Stimulated activated memory B cell treated with anti-CD40 and anti-IgM and Interleukin-4, amounts not matched to agents 10 μg/mL and 1 μg/mL and 100 μg/mL, for 72 hours (primary cell): Measurements from ENCODE around the gene ANKK1.

Source experiments
- ATAC-seq: fragments of 150-1000 bp; cut with Tn5 transposase; 2 replicates; pipeline ENCODE4 v1.10.0; 2021
- H3K27ac Mint-ChIP-seq: one replicate; pipeline ENCODE4 v1.8.0; 2022; ENCODE audit warnings: mild to moderate bottlenecking, mixed read lengths
- H3K27me3 Mint-ChIP-seq: one replicate; pipeline ENCODE4 v1.8.0; 2022; ENCODE audit warnings: mixed read lengths
- H3K36me3 Mint-ChIP-seq: one replicate; pipeline ENCODE4 v1.8.0; 2022; ENCODE audit warnings: mixed read lengths
- H3K4me1 Mint-ChIP-seq: one replicate; pipeline ENCODE4 v1.8.0; 2022; ENCODE audit warnings: mixed read lengths
- H3K4me3 Mint-ChIP-seq: one replicate; pipeline ENCODE4 v1.8.0; 2022; ENCODE audit warnings: mild to moderate bottlenecking, moderate library complexity, mixed read lengths
- H3K9me3 Mint-ChIP-seq: one replicate; pipeline ENCODE4 v1.8.0; 2022; ENCODE audit warnings: mixed read lengths

The ANKK1 gene

GRCh38 chr11:113395782-113396336, 8.3 kb downstream of the ANKK1 start:
- no peak overlapping the region for H3K4me3 Mint-ChIP-seq
- no peaks in the 10 kb centered on the region for H3K9me3 Mint-ChIP-seq
- no peaks in the 10 kb centered on the region for H3K27me3 Mint-ChIP-seq
- ATAC-seq, result no peak
- no peaks in the 10 kb centered on the region for H3K36me3 Mint-ChIP-seq
- H3K4me1 Mint-ChIP-seq, result no peaks in the 10 kb centered on the region
- H3K27ac Mint-ChIP-seq, result no peak overlapping the region

DNA sequence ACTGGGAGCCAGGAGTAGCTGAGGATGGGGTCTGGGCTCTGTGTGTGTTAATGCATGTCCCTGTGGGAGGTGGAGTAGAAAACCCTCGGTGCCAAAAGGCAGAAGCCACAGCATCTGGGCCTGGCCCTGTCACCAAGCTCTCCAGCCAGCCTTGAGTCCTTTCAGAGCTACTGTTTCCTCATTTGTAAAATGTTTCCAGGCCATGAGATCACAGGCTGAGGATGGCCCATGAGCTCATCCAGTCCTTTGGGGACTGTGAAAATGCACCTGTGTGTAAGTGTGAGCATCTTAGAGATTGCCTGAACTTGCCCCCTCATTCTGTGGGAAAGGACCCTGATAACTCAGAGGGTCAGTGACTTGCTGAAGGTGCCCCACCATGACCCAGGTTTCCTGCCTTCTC, 9.1 kb downstream of the ANKK1 start:
- Mint-ChIP-seq H3K4me3 (no peak overlapping the region), H3K27me3 (no peaks in the 10 kb centered on the region), H3K4me1 (no peaks in the 10 kb centered on the region), H3K36me3 (no peaks in the 10 kb centered on the region), H3K27ac (no peak overlapping the region), H3K9me3 (no peaks in the 10 kb centered on the region)
- ATAC-seq, result no peak

DNA sequence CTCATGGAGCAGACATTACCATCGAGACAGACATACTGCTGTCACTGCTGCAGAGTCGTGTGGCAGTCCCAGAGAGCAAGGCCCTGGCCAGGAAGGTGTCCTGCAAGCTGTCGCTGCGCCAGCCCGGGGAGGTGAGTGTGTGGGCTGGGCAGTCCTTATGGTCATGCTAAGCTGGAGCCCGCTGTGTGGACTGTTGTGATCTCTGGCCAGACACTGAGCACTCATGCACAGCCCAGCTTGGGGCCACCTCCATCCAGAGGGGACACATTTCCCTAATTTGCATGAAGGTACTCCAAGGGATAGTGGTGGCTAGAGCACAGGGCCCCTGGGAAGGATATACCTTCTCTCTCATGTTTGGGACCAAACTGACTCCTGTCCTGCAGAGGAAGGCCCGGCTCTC, 9.6 kb downstream of the ANKK1 start:
- Mint-ChIP-seq H3K27ac (no peak overlapping the region), H3K36me3 (no peaks in the 10 kb centered on the region), H3K4me1 (no peaks in the 10 kb centered on the region), H3K4me3 (no peak overlapping the region), H3K9me3 (no peaks in the 10 kb centered on the region), H3K27me3 (no peaks in the 10 kb centered on the region)
- no peak for ATAC-seq

- no peaks in the 10 kb centered on the region for H3K36me3 Mint-ChIP-seq
- H3K27ac Mint-ChIP-seq, result no peak overlapping the region
These were observed 10.2 kb downstream of the ANKK1 start for GRCh38 chr11:113397821-113398220.

GRCh38 chr11:113398669-113399430, 11.3 kb downstream of the ANKK1 start:
- Mint-ChIP-seq H3K4me3 (no peak overlapping the region), H3K4me1 (no peaks in the 10 kb centered on the region), H3K27ac (no peak overlapping the region), H3K27me3 (no peaks in the 10 kb centered on the region), H3K36me3 (no peaks in the 10 kb centered on the region), H3K9me3 (no peaks in the 10 kb centered on the region)
- no peak for ATAC-seq

More at GRCh38 chr11:113397821-113398220, 10.2 kb downstream of the ANKK1 start:
- H3K9me3 Mint-ChIP-seq, result no peaks in the 10 kb centered on the region
- ATAC-seq, result no peak
- H3K27me3 Mint-ChIP-seq, result no peaks in the 10 kb centered on the region
- no peak overlapping the region for H3K4me3 Mint-ChIP-seq
- H3K4me1 Mint-ChIP-seq, result no peaks in the 10 kb centered on the region

DNA sequence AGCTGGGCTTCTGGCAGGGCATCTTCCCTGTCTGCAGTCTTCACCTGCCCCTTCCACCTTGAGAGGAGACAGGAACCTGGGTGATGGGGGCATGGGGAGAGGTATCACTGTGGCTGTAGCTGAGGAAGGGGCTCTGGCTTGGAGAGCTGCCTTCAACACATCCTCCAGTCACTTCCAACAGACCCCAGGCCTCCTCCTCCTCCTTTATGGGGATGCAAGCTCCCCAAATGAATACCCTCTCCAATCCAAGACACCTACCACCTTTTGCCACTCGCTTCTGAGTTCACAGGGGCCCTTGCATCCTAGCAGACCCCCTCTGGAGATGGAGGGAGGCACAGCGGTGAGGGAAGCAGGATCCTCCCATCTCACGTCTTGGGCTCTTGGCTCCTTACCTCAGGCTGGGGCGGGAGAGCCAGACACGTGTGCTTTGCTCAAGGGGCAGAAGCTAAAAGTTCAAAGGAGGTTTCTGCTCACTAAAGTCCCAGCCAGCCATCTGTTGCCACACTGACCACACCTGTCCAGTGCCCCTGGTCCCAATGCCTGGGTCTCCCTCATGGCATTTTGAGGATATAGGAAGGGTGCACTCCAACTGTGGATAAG, 13.2 kb downstream of the ANKK1 start:
- no peak for ATAC-seq
- H3K27me3 Mint-ChIP-seq, result no peaks in the 10 kb centered on the region
- no peaks in the 10 kb centered on the region for H3K4me1 Mint-ChIP-seq

DNA sequence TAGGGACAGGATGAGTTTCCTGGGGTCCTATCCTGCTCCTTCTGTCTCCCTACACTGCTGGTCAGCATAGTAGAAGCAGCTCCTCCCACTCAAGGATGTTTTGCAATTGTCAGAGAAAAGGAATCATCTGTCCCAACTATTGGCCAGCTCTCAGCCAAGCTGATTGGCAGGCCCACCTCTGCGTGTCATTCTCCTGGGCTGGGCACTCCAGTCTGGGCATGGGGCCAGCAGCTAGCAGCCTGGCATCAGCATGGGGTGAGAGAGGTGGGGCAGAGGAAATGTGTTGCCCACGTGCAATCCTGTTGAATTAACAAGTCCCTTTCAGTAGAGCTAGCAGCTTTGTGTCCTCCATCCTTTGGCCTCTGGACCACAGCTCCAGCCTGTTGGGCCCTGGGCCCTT, 14.1 kb downstream of the ANKK1 start:
- H3K9me3 Mint-ChIP-seq, result no peaks in the 10 kb centered on the region
- ATAC-seq, result no peak
- peaks cover 6% of the 10 kb centered on the region for H3K27me3 Mint-ChIP-seq
- H3K36me3 Mint-ChIP-seq, result no peaks in the 10 kb centered on the region
- no peaks in the 10 kb centered on the region for H3K4me1 Mint-ChIP-seq
- H3K4me3 Mint-ChIP-seq, result no peak overlapping the region
- no peak overlapping the region for H3K27ac Mint-ChIP-seq

More for the DNA sequence above, 13.2 kb downstream of the ANKK1 start:
- no peaks in the 10 kb centered on the region for H3K9me3 Mint-ChIP-seq
- H3K4me3 Mint-ChIP-seq, result no peak overlapping the region
- H3K27ac Mint-ChIP-seq, result no peak overlapping the region
- no peaks in the 10 kb centered on the region for H3K36me3 Mint-ChIP-seq

- no peak overlapping the region for H3K4me3 Mint-ChIP-seq
- H3K9me3 Mint-ChIP-seq, result no peaks in the 10 kb centered on the region
- no peak overlapping the region for H3K27ac Mint-ChIP-seq
- H3K27me3 Mint-ChIP-seq, result peaks cover 23% of the 10 kb centered on the region
- no peaks in the 10 kb centered on the region for H3K4me1 Mint-ChIP-seq
- no peak for ATAC-seq
- H3K36me3 Mint-ChIP-seq, result no peaks in the 10 kb centered on the region
These were observed 17.4 kb downstream of the ANKK1 start for GRCh38 chr11:113404859-113405430.

GRCh38 chr11:113405724-113406478, 18.3 kb downstream of the ANKK1 start:
- Mint-ChIP-seq H3K27me3 (peaks cover 24% of the 10 kb centered on the region), H3K27ac (no peak overlapping the region)
- ATAC-seq, result no peak

DNA sequence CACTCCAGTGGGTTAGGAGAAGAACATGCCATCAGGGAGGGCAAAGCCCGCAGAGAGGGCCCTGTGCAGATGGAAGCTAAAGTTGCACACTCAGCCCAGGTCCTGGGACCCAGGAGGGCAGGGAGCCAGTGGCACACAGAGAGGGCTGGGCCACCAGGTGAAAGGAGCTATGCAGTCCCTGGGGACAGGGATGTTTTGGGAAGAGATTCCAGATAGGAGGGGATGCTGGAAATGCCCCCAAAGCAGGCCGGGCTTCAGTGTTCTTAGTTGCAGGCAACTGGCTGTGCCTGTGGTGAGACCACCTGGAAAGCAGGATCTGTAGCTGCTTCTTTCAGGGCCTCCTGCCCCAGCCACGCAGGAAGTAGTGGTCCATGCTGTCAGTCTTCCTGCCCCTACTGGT, 19.6 kb downstream of the ANKK1 start:
- H3K27ac Mint-ChIP-seq, result no peak overlapping the region
- no peak overlapping the region for H3K4me3 Mint-ChIP-seq
- ATAC-seq, result no peak
- no peaks in the 10 kb centered on the region for H3K9me3 Mint-ChIP-seq
- H3K36me3 Mint-ChIP-seq, result no peaks in the 10 kb centered on the region
- peaks cover 24% of the 10 kb centered on the region for H3K27me3 Mint-ChIP-seq
- H3K4me1 Mint-ChIP-seq, result no peaks in the 10 kb centered on the region

More at GRCh38 chr11:113405724-113406478, 18.3 kb downstream of the ANKK1 start:
- no peak overlapping the region for H3K4me3 Mint-ChIP-seq
- no peaks in the 10 kb centered on the region for H3K9me3 Mint-ChIP-seq
- no peaks in the 10 kb centered on the region for H3K36me3 Mint-ChIP-seq
- no peaks in the 10 kb centered on the region for H3K4me1 Mint-ChIP-seq

GRCh38 chr11:113408206-113408605, 20.6 kb downstream of the ANKK1 start:
- ATAC-seq, result no peak
- Mint-ChIP-seq H3K36me3 (no peaks in the 10 kb centered on the region), H3K4me1 (no peaks in the 10 kb centered on the region), H3K4me3 (no peak overlapping the region), H3K9me3 (no peaks in the 10 kb centered on the region), H3K27ac (no peak overlapping the region), H3K27me3 (peaks cover 24% of the 10 kb centered on the region)

DNA sequence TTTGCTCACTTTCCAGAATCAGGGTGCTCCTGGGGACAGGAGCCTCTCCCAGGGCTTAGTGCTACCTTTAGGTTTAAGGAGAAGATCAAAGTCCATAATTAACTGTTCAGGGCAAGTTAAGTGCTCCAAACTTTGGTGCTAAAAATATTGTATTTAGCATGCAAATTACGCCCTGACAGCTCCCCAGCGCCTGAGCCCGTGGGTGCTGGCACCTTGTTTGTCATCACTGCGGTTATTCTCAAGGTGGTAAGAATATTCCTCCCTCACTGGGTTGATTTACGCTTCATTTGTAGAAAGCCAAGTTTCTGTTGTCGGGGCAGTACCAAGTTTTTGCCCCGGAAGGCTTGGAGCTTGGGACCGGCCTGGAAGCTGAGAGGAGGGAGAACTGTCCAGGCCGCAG, 21.3 kb downstream of the ANKK1 start:
- H3K36me3 Mint-ChIP-seq, result no peaks in the 10 kb centered on the region
- no peaks in the 10 kb centered on the region for H3K4me1 Mint-ChIP-seq
- H3K27me3 Mint-ChIP-seq, result peaks cover 24% of the 10 kb centered on the region
- no peak overlapping the region for H3K27ac Mint-ChIP-seq
- no peak overlapping the region for H3K4me3 Mint-ChIP-seq
- H3K9me3 Mint-ChIP-seq, result no peaks in the 10 kb centered on the region
- ATAC-seq, result no peak

DNA sequence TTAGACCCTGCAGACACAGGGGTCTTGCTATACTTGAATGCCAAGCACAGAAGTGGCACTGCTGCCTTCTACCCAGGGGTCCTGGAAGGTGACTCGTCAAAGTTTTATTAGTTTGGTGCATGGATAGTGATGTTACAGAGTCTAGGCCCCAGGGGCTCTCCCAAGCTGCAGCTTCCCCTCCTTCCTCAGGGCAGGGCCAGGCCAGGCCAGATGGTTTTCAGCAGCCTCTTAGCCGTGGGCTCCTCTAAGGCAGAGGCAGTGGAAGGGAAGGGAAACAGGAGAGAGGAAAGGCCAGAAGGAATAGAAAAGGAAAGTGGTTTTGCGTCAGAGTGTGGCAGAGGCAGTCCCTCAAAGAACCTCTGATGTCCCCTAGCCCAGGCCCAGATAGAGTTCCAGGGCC, 21.9 kb downstream of the ANKK1 start:
- H3K27ac Mint-ChIP-seq, result no peak overlapping the region
- no peaks in the 10 kb centered on the region for H3K9me3 Mint-ChIP-seq
- H3K36me3 Mint-ChIP-seq, result no peaks in the 10 kb centered on the region
- H3K4me3 Mint-ChIP-seq, result no peak overlapping the region
- no peak for ATAC-seq
- no peaks in the 10 kb centered on the region for H3K4me1 Mint-ChIP-seq
- peaks cover 24% of the 10 kb centered on the region for H3K27me3 Mint-ChIP-seq

GRCh38 chr11:113410414-113411135, 23.0 kb downstream of the ANKK1 start:
- H3K27me3 Mint-ChIP-seq, result peaks cover 24% of the 10 kb centered on the region
- ATAC-seq, result no peak
- H3K27ac Mint-ChIP-seq, result no peak overlapping the region
- H3K9me3 Mint-ChIP-seq, result no peaks in the 10 kb centered on the region
- no peaks in the 10 kb centered on the region for H3K4me1 Mint-ChIP-seq
- H3K4me3 Mint-ChIP-seq, result no peak overlapping the region
- H3K36me3 Mint-ChIP-seq, result no peaks in the 10 kb centered on the region

GRCh38 chr11:113411536-113411935, 24.0 kb downstream of the ANKK1 start:
- H3K9me3 Mint-ChIP-seq, result no peaks in the 10 kb centered on the region

More at GRCh38 chr11:113411536-113411935, 24.0 kb downstream of the ANKK1 start:
- ATAC-seq, result no peak
- no peaks in the 10 kb centered on the region for H3K4me1 Mint-ChIP-seq
- peaks cover 19% of the 10 kb centered on the region for H3K27me3 Mint-ChIP-seq
- H3K4me3 Mint-ChIP-seq, result no peak overlapping the region
- H3K36me3 Mint-ChIP-seq, result no peaks in the 10 kb centered on the region
- H3K27ac Mint-ChIP-seq, result no peak overlapping the region
